Measurements from ENCODE around the gene CLASP1.
"Not testable (repeated sequence)": the region's sequence is repeated elsewhere in the genome, so short reads cannot be mapped to it uniquely, and the experiment has no call there.

Gene CLASP1

GRCh38 chr2:121329786-121330185, 319.5 kb downstream of the CLASP1 start:
- no peak for TF ChIP-seq CTCF (IDR thresholded peaks at IDR 0.05; ENCODE audit: extremely low read depth, missing control alignments)
- DNase-seq (ENCODE audit: low spot score), result no peak

- no peak for DNase-seq (ENCODE audit: low spot score)
- TF ChIP-seq CTCF (IDR thresholded peaks at IDR 0.05; ENCODE audit: extremely low read depth, missing control alignments), result no peak
Observed at GRCh38 chr2:121326628-121327027, 322.6 kb downstream of the CLASP1 start.

- TF ChIP-seq CTCF (IDR thresholded peaks at IDR 0.05; ENCODE audit: extremely low read depth, missing control alignments), result no peak
- DNase-seq (ENCODE audit: low spot score), result no peak
Observed at GRCh38 chr2:121324601-121325000, 324.7 kb downstream of the CLASP1 start.

GRCh38 chr2:121321476-121321875, 327.8 kb downstream of the CLASP1 start:
- no peak for TF ChIP-seq CTCF (IDR thresholded peaks at IDR 0.05; ENCODE audit: extremely low read depth, missing control alignments)
- DNase-seq (ENCODE audit: low spot score), result no peak

- no peak for TF ChIP-seq CTCF (IDR thresholded peaks at IDR 0.05; ENCODE audit: extremely low read depth, missing control alignments)
- DNase-seq (ENCODE audit: low spot score), result no peak
Observed at GRCh38 chr2:121319941-121320340, 329.3 kb downstream of the CLASP1 start.

- no peak for DNase-seq (ENCODE audit: low spot score)
- TF ChIP-seq CTCF (IDR thresholded peaks at IDR 0.05; ENCODE audit: extremely low read depth, missing control alignments), result no peak
Observed at GRCh38 chr2:121316986-121317385, 332.3 kb downstream of the CLASP1 start.

- not testable (repeated sequence) for DNase-seq (ENCODE audit: low spot score)
Observed at GRCh38 chr2:121313701-121314100, 335.6 kb downstream of the CLASP1 start.

GRCh38 chr2:121309801-121310200, 339.5 kb downstream of the CLASP1 start:
- no peak for DNase-seq (ENCODE audit: low spot score)
- TF ChIP-seq CTCF (IDR thresholded peaks at IDR 0.05; ENCODE audit: extremely low read depth, missing control alignments), result no peak
